Raji (cell line): ENCODE data around the gene SHB.

ENCODE experiments used
- POLR2A ChIP-seq: IDR thresholded peaks from 2 replicates; pipeline ENCODE4 v1.6.1; 2011; ENCODE audit warnings: low read depth, low read length, control low read depth; ENCODE audit not compliant: insufficient read depth

SHB gene

DNA sequence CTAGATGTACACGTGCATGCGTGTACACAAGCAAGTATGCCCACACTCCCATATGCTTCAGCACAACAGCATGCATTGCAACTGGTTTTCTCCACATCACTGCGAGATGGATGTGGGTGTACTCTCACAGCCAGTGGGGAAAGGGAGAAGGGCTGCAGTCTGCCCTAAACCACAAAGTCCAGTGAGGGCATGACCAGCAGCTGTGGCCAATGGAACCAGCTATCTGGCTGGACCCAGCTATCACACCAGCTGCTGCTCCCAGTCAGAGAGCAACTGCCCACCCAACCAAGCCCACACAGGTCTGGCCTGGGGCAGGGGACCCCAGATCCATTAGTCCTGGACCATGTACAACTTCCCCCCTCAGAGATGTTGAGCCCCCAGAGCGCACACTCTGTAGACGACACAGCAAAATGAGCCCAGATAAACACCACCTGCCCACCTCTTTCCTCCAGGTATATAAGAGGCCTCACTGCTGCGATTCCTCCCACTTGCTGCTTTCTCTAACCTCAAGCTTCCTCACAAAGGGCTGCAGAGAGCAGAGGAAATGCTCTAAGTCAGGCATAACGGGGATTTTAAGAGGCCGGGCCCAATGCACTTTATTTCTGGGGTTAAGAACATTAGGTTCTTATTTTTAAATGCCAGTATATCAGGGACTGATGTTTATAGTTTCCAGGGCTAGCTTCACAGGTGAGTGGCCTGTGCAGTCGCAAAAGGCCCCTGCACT lies 39.0 kb downstream of the SHB start:
- no peak for TF ChIP-seq POLR2A

DNA sequence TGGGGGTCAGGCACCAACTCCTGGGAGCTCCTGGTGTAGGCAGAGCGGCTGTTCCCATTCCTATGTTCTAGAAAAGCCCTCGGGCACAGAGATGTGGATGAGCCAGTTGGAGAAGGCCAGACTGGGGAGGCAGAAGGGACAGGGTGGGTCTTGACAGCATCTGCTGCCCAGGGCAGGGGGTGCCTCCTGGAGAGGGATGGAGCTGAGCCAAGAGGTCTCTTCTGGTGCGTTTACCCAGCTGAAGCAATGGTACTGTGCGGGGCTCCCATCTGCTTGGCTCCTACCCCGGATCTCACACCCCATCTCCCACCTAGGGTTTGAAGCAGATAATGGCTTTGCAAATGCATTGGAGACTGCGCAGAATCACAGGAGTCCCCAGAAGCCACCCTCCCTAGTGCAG lies 41.3 kb downstream of the SHB start:
- no peak for TF ChIP-seq POLR2A

DNA sequence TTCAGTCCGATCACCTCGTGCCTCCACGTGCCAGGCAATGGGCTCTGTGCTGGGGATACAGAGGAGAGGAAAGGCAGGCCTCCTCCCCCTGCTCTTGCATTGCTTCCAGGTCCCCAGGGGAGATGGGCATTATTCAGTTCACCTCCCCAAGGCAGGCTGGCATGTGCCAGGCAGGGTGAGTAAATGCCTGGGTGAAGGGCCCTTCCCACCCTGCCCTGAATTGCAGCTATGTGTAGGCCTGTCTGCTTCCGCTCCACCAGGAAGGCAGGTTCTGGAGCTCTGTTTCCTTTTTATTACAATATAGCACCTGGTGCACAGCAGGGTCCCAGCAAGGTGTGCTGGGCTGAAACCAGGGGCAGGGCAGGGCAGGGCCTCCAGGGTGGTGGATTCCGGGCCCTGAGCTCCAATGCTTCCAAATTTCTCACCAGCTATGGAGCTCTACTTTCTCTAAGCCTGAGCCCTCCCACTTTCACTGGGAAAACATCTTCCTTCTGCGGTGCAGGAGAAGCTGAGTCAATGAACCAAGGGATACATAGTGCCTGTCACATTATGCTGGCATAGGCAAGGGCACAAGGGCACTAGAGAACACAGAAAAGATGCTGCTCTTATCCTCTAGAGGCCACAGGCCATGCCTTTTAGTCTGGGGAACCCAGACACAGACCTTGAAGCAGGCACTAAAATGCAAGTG lies 42.0 kb downstream of the SHB start:
- no peak for TF ChIP-seq POLR2A

DNA sequence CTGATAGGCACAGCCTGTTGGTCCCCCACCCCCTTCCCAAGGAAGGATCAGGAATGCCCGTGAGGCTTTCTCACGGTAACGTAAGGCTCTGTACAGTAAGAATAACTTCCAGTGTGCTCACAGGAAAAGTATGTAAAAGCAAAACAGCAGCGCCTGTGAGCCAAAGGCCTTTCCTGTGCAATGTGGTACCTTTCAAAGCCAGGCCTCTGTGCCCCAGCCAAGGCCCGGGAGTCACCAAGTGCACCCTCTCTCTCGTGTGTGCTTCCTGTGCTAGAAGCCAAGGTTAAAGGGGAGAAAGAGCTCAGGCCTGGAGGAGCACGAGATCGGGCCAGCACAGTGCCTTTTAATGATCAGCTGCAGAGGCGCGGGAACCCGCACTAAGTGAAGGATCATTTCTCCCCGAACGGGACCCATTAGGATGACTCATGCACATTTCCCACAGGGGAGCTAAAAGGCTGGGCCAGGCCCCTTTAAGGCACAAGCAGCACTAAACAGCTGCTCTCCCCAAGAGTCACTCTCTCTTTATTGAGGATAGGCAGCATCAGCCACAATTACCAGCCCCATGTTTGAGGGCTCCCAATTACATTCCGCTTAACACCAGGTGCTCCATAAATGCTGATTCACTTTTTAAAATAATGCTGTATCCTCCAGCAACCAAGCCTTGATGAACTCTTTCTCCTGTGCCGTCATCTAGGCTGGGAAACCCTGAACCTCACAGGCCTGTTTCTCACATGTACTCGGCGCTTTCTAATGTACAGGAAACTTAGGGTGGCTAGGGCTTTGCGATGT lies 42.8 kb downstream of the SHB start:
- TF ChIP-seq POLR2A: no peak

DNA sequence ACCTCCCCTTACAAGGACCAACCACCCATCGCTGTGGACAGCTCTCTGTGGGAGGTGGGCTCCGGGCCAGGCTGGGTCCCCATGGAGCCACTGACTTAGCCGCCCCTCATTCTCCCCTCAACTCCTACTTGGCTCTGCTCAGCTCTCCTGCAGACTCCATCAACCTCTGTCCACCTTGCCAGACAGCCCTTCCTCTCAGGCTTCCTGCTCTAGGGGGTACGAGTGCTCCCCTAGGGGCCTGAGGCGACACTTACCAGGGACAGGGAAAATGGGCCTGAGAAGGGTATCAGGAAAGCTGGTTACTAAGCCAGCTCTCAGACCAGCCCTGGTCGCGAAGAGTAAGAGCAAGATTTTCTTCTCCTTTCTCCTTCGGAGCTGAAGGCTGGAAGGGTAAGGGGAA lies 43.9 kb downstream of the SHB start:
- TF ChIP-seq POLR2A: no peak

DNA sequence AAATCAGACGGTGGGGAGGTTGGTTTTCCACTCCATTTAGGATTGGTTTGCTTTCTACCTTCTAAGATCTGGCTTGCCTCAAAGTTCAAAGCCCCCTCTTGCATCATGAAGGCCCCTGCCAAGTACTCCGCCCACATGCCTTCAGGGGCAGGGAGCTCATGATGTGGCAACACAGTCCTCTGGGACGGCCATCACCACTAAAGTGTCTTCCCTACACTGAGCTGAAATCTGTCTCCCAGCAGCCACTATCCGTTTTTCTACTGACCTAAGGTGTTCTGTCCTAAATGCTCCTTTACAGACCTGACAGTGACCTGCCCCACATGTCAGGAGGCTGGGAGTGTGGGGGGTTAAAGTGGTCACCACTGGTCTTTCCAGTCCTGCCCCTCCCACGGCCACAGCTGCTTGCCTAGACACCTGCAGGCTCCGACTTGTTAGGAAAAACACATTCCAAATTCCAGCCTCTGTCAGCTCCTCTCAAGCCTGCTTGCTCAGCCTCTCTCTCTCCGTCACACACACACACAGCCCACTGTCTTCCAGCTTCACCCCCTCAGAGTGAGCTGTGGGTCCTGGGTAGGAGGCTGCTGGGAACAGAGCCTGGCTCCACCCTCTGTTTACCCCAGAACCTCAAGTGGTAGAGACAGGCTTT lies 44.9 kb downstream of the SHB start:
- no peak for TF ChIP-seq POLR2A

DNA sequence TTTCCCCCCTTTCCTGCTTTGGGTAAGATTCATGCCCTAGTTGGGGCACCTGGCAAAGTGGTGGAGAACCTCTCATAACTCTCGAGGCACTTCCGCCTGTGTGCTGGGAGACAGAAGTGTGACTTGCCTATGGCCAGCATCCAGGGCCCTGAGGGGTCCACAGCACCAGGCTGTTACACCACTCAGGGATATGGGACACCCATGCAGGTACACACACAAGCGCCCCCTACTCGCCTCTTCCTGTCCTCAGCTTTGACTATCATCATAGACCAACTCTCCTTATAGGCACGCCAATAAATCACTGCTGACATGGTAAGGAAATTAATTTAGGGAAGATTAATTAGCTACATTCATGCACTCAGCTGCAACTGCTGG lies 45.4 kb downstream of the SHB start:
- TF ChIP-seq POLR2A: no peak

DNA sequence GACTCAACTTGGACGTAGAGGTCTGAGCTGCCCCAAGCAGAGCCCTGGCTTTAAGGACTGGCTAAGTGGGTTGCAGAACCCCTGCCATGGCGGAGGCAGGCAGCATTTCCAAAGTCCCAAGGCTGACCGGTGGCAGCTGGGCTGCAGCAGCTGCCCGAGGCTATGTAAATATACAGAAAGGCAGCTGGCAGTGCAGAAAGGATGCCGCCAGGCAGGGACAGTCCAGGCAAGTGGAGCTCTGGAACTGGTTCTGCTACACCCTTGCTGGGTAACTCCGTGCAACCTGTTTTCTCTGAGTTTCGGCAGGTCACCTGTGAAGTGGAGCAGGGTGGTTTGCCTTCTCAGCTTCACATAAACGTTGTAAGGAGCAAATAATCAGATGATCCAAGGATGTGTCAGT lies 46.0 kb downstream of the SHB start:
- no peak for TF ChIP-seq POLR2A

DNA sequence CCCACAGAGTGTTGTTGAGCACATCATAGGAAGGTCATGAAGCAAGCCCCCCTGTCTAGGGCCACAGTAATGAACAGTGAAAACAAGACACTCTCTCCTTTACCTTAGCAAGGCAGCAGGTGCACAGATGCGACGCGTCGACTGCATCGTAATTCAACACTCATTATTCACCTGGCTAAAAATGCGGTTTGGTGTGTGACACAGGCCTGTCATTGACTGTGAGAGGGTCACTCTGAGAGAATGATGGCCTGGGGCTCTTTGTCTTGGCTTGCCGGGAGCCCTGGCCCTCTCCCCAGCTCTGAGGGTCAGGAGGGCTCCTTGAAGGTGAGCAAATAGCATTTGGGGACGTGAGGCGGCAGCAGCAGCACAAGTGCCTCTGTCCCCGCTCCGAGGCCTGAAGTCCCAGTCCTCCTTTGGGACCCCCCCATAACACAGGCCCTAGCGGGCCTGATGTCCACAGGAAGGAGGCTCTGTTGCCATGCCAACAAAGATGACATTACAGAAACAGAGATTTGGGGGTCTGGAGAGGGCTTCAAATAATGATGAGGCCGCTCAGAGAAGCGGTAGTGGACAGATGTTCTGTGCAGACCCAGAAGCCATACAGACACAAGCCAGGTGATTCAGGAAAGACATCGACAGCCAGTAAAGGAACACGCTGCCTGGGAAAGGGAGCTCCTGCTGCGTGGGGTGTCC lies 46.7 kb downstream of the SHB start:
- no peak for TF ChIP-seq POLR2A

DNA sequence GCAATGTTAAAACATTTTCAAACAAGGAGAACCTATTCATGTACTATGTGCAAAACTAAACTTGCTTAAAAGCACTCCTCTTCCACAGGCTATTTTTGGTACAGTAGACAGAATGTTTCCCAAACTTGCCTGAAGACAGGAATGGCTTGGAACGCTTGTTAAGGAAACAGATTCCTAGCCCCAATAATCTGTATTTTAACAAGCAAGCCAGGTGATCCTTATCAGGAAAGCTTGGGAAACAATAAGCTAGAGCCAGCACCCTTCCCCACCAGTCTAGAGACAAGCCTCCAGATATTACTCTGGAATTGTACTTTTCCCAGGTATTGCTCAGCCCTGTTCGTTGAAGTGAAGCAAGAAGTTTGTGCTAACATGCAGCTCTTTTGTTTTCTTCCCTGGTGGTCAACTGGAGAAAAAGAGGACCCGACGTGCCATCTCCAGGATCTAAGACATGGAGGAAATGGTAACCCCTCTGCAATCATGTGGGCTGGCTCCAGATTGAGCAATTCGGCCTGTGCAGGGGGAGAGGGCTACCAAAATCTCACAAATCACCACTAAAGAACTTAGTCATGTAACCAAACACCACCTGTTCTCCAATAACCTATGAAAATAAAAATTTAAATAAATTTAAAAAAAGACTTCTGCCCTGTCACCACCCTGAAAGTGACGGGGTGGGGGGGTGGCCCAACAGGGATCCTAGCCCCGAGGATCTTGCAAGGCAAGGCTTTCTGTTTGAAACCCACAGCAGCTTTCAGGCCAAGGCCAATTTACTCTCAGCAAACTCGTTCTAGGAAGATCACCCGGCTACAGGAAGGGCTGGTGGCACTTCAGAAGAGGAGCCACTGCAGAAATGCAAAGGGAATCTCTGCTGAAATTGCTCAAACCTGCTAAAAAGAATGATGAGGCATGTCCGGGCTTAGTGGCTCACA lies 48.6 kb downstream of the SHB start:
- TF ChIP-seq POLR2A: no peak

DNA sequence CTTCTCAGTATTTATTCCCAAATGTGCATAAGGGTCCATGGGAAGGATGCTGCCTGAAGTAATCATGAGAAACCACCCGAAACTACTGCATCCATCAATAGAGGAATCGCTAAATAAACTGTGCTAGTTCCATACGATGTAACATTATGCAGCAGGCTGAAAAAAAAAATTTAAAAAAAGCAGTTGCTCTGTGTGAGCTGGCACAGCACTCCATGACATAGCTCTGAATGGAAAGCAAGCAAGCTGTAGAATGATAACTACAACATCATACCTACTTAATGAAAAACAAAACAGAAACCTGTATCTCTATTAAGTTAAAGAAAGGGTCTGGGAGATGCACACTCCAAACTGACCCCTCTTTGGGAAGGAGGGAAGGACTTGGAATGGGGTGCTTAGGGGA lies 49.3 kb downstream of the SHB start:
- TF ChIP-seq POLR2A: no peak

DNA sequence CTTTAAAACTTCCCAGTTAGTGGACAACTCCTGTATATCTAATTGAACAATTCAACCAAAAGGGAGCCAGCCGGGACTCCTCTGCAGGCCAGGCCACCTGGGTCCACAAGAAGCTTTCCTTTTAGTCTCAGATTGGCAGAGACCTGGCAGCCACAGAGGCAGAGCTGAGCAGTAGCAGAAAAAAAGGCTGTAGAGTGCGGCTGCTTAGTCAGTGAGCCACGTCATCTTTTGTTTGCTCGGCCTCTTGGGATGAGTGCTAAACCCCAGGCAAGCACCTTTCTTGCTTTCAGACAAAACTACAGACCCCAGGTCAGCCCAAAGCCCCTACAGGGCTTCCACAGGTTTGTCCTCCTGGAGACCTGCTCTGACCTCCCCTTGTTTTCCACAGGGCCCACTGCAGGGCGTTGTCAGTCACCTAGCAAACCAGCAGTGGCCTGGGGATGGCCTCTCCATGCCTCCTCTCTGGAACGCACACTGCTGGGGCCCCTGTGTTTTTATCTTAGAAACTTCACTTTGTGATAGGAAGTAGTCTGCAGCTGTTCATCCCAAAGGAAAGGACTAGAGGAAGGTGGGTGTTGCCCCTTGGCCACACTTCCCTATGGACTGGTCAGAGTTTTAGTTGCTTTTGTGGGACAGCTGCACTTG lies 49.9 kb downstream of the SHB start:
- TF ChIP-seq POLR2A: no peak

DNA sequence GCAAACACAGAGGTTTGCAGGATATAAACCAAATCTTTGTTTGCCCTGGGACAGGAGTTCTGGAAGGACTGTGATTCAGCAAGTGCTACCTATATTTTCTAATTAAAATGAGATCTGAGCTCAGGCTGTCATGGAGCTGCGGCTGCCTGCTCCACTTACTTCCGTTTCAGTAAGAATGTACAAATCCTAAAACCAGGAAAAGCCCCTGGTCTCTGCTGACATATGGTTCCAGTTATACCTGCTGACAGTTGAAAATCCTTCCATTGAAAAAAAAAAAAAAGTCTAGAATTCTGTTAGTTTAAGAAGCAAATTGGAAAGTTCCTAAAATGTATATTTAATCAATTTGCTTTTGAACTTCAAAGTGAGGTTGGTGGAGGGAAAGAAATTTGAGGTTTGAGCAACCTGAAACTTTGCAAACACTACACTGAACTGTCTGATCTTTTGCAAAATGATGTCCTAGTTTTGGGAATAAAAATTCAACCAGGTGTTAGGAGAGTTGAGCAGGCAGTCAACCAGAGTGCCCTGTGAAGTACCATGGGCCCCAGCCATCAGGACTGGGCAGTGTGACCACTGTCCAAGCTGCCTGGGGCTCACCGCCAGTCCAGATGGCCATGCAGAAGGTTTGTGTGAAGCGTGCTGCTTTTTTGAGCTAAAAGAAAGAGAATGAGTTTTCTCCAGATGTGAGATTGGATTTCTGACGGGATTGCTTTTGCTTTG lies 50.6 kb downstream of the SHB start:
- TF ChIP-seq POLR2A: no peak
